Activated CD4-positive, alpha-beta T cell treated with anti-CD3 and anti-CD28 coated beads for 1 hour (primary cell): Measurements from ENCODE around the gene KAZN.

ENCODE experiments used
- DNase-seq: peaks from one replicate; pipeline ENCODE4 v3.0.0-alpha.2; 2020

Gene KAZN

DNA sequence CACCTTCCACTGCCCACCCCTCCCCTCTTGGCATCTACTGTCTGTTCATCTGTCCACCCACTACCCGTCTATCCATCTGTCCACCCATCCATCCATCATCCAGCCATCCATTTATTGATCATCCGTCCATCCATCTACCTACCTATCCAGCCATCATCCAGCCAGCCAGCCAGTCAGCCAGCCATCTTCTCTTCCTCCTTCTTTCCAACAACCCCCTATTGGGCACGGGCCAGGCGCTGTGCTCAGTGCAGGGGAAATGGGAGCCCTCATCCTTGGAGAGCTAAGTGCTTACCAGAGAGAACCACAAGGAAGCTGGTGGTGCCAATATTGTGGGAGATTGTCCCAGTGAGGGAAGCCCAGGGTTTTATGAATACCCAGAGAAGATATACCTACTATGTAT, 503.3 kb downstream of the KAZN start:
- DNase-seq, result no peak

DNA sequence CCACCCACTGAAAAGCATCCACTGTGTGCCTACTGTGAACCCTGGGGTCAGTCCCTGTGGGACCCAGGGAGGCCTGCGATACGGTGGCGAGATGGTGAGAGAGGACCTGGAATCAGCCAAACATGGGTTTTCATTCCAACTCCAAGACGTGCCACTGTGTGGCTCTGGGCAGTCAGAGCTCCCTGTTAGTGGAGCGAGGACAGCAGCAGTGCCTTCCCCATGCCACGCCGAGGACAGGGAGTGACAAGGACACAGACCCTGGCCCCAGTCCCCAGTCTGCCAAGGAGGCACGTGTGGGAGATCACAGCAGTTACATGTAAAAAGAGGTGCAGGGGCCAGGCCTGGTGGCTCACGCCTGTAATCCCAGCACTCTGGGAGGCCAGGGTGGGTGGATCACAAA, 504.2 kb downstream of the KAZN start:
- DNase-seq, result no peak

DNA sequence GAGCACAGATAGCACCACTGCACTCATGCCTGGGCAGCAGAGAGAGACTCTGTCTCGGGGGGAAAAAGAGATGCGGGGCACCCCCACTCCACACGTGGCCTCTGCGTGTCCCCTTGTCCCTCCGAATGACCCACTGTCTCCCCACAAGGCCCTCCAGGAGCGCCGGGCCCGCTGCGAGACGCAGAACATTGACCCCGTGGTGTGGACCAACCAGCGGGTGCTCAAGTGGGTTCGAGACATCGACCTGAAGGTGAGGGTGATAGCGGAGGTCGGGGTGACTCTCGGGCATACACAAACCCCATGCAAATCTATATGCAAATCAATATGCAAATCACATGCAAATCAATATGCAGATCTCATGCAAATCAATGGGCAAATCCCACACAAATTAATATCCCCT, 504.7 kb downstream of the KAZN start:
- DNase-seq, result no peak

GRCh38 chr1:15103906-15104305, 505.4 kb downstream of the KAZN start:
- DNase-seq, result no peak

DNA sequence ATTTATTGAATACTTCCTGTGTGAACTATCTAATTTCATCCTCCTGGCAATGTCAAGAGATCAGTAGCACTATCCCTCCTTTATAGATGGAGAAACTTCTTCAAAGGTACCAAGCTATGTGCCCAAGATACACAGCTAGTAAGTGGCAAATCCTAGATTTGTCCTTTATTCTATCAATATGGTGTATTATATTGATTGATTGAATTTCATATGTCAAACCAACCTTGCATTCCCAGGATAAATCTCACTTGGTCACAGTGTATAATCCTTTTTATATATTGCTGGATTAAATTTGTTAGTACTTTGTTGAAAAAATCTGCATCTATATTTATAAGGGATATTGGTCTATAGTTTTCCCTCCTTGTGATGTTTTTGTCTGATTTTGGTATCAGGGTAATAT, 506.3 kb downstream of the KAZN start:
- no peak for DNase-seq

GRCh38 chr1:15106608-15107007, 508.1 kb downstream of the KAZN start:
- no peak for DNase-seq

GRCh38 chr1:15107058-15107687, 508.7 kb downstream of the KAZN start:
- DNase-seq, result no peak

DNA sequence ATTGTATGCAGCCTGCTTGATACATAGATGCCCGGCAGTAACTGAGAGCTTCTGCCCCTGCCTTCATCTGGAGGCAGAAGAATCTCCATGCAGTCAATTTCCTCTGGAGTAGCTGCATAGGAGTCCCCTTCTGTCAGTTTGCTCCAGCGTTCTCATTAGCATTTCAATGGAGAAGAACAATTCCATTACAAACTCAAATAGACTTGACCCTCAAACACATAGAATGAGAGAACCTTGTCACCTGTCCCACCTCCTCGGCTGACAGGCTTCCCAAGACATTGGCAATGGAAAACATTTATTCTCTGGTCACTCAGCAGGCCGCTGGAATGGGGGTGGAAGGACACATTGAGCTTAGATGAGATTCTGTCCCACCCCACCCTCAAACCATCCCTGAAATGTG, 509.4 kb downstream of the KAZN start:
- DNase-seq, result no peak

DNA sequence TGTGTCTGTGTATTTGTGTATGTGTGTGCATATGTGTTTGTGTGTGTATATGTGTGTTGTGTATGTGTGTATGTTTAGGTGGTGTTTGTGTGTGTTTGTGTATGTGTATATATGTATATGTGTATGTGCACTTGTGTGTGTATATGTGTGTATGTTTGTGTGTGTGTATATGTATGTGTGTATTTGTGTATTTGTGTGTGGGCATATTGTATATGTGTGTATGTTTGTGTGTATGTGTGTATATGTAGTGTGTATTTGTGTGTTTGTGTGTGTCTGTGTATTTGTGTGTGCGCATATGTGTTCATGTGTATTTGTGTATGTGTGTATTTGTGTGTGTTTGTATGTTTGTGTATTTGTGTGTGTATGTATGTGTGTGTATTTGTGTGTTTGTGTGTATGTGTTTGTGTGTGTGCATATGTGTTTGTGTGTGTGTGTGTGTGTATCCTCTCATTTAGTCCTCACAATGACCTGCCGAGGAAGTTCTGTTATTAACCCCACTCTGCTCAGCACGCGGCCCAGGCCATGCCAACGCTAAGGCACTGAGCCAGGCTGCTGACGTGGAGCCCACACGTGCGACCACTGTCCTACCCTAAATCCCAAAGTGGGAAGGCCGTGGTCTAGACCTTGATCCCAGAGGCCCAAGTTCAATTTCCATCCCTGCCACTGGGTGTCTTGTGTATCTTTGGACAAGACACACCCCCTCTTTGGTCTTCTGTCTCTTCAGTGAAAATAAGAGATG, 511.8 kb downstream of the KAZN start:
- no peak for DNase-seq

DNA sequence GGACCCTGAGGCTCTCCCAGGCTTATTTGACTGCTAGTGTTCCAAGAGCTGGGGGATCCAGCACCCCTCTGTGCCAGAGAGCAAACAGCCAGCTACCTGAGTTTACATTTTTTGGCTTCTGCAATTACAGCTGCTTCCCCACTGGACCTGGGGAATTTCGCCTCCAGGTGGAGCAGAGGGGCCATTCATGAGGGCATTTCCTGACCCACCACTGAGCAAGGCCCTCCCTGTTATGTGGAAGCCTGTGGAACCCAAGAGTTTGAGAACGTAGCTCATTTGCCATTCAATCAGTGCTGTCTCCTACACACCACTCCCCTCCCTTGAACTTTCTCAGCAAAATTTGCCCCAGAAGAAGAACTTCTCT, 512.4 kb downstream of the KAZN start:
- DNase-seq, result no peak

GRCh38 chr1:15113146-15113545, 514.7 kb downstream of the KAZN start:
- DNase-seq, result no peak

- DNase-seq, result no peak
Measured at GRCh38 chr1:15114884-15115283, 516.4 kb downstream of the KAZN start.

- DNase-seq, result no peak
Measured at GRCh38 chr1:15115542-15116330, 517.3 kb downstream of the KAZN start.

GRCh38 chr1:15116966-15117365, 518.5 kb downstream of the KAZN start:
- DNase-seq, result no peak

GRCh38 chr1:15117671-15118325, 519.3 kb downstream of the KAZN start:
- no peak for DNase-seq

DNA sequence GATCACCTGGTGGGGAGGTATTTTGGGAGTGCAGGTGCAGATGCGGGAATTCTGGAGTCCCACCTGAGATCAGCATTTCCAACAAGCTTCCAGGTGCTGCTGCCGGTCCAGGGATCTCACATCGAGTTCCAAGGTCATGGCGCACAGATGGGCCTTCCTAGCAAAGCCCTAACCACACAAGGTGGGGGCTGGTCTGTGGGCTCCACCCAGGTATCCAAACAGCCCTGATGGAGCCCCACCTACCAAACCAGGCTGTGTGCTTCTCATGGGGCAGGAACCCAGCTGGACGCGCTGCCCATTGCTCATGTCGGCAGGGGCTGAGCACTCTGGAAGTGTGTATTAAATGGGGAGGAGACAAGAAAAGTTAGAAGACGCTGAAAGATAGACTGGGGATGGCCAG, 520.1 kb downstream of the KAZN start:
- DNase-seq, result no peak

GRCh38 chr1:15120251-15120945, 521.9 kb downstream of the KAZN start:
- no peak for DNase-seq

DNA sequence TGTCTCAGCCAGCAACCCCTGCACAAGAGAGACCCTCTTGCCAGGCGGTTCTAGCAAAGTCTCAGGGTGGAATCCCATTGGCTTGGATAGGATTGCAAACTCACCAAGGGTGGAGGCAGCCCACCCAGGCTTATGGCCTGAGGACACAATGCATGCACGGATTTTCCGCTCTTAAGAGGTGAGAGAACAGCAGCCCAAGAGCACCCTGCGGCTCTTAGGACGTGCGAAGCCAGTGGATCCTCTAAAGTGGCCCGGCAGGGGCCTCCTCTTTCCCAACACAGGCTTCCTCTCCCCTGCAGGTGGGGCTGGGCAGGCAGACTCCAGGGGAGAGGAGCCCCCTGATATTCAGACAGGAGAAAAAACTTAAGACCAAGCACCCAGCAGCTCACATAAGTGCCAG, 523.8 kb downstream of the KAZN start:
- no peak for DNase-seq

GRCh38 chr1:15123270-15123669, 524.8 kb downstream of the KAZN start:
- DNase-seq, result no peak

- DNase-seq, result no peak
Measured at GRCh38 chr1:15123925-15124324, 525.4 kb downstream of the KAZN start.

DNA sequence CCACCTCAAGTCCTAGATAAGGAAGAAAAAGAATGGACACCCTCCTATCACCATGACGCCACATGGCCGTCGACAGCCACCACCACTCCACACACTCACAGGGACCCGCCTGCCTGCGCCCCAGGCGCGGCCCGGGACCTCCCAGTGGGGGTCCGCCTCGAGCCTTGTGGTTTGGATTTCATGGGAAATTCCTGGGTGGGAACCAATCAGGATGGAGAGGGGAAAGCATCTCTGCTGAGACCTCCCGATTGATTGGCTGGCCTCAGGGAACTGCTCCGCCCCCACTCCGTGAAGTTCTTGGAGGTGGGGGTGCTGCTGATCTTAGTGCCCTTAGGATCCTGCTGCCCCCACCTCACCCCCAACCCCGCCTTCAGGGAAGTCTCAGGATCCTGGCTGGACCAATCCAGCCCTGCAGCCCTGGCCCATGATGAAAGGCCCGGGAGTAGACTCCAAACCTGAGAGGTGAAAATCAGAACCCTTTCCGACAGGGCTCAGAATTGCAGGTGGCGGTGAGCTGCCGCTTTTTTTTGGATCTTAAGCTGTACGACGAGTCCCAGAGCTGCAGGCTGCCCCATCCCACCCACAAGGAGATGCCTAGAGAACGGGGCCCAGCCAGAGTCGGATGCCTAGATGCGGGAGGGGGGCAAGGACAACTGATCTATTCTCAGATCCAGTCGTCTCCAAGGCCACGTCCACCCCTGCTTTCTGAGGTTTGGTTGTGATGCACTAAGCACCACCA, 526.0 kb downstream of the KAZN start:
- DNase-seq, result no peak

GRCh38 chr1:15125101-15125745, 526.7 kb downstream of the KAZN start:
- no peak for DNase-seq
